ENCODE results near the gene TMEM107. TPM values are rescaled to one million over a fixed set of nuclear protein-coding genes. Genes with fewer than 3 reads are reported as not detected.

TMEM107 gene
- total RNA-seq, 1 donor, result 23.7 TPM

DNA sequence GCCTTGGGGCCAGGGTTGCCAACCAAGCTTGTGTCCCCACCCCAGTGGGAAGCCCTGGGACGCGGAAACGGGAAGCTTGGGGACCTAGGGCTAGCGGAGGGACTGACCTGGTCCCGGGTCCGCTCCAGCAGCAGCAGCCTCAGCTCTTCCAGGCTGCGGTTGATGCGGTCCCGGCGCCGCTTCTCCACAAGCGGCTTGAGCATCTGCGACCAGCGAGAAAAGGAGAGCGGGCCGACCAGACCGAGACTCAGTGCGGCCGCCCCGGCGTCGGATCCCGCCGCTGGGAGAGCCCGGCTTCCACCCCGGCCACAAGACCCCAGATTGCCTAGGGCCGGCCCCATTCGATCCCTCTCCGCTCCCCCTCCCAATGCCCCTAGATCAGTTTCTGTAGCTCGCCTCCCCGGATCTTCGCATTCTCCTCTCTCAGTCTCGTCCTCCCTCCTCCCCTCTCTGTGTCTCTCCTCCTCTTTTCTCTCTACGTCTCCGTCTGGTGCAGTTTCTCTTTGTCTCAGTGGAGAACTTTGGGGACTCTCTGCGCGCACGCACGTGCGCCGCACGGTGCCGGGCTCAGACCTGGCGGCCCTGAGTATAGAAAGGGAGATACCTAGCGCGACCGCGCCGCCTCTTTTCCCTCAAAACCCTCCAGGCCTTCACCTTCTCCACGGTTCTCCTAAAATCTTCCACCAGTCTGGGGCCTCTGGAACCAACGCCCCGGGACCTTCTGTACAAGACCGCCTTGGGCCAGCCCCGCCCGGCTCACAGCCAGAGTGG, 53.1 kb downstream of the TMEM107 start:
- TF ChIP-seq, protein P1, sequence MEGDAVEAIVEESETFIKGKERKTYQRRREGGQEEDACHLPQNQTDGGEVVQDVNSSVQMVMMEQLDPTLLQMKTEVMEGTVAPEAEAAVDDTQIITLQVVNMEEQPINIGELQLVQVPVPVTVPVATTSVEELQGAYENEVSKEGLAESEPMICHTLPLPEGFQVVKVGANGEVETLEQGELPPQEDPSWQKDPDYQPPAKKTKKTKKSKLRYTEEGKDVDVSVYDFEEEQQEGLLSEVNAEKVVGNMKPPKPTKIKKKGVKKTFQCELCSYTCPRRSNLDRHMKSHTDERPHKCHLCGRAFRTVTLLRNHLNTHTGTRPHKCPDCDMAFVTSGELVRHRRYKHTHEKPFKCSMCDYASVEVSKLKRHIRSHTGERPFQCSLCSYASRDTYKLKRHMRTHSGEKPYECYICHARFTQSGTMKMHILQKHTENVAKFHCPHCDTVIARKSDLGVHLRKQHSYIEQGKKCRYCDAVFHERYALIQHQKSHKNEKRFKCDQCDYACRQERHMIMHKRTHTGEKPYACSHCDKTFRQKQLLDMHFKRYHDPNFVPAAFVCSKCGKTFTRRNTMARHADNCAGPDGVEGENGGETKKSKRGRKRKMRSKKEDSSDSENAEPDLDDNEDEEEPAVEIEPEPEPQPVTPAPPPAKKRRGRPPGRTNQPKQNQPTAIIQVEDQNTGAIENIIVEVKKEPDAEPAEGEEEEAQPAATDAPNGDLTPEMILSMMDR (IDR thresholded peaks at IDR 0.05; ENCODE audit: insufficient read depth, low read depth, low read length), result no peak
- H3K4me3 ChIP-seq (ENCODE audit: low read depth, low read length), result peak overlapping the region; percentile 79
- peak; percentile 49 for DNase-seq (ENCODE audit: low read depth)

Other genes with a start within 250 kb of the TMEM107 start
- gene KCNAB3, start 246.5 kb downstream of the TMEM107 start, total RNA-seq, result 1.3 and 1.7 TPM in 2 replicates
- gene TRAPPC1, start 244.4 kb downstream of the TMEM107 start, total RNA-seq, result 42.7 and 47.4 TPM in 2 replicates
- gene CNTROB, start 244.2 kb downstream of the TMEM107 start, total RNA-seq, result 21.3 and 25.5 TPM in 2 replicates
- under 0.01 TPM in 1 of 2 replicates, not detected in the other for gene GUCY2D, start 173.8 kb downstream of the TMEM107 start, total RNA-seq
- not detected in 2 replicates for gene ALOX15B, start 137.3 kb downstream of the TMEM107 start, total RNA-seq
- not detected in 2 replicates for gene ALOX12B, start 88.7 kb downstream of the TMEM107 start, total RNA-seq
- gene ALOXE3, start 57.9 kb downstream of the TMEM107 start, total RNA-seq, result not detected in 2 replicates
- not detected in 2 replicates for gene HES7, start 52.3 kb downstream of the TMEM107 start, total RNA-seq
- gene PER1, start 24.0 kb downstream of the TMEM107 start, total RNA-seq, result 5.5 and 12.5 TPM in 2 replicates
- gene VAMP2, start 13.4 kb downstream of the TMEM107 start, total RNA-seq, result 5.6 and 6.1 TPM in 2 replicates
- 6.0 and 8.4 TPM in 2 replicates for gene BORCS6, start 13.8 kb upstream of the TMEM107 start, total RNA-seq
- 12.9 and 19.0 TPM in 2 replicates for gene AURKB, start 34.2 kb upstream of the TMEM107 start, total RNA-seq
- gene CTC1, start 71.7 kb upstream of the TMEM107 start, total RNA-seq, result 6.0 and 10.3 TPM in 2 replicates
- gene PFAS, start 72.9 kb upstream of the TMEM107 start, total RNA-seq, result 38.0 and 41.9 TPM in 2 replicates
- 8.2 and 13.5 TPM in 2 replicates for gene RANGRF, start 112.3 kb upstream of the TMEM107 start, total RNA-seq
- 0.86 and 0.97 TPM in 2 replicates for gene SLC25A35, start 119.0 kb upstream of the TMEM107 start, total RNA-seq
- gene ARHGEF15, start 133.9 kb upstream of the TMEM107 start, total RNA-seq, result not detected in 2 replicates
- gene ODF4, start 163.5 kb upstream of the TMEM107 start, total RNA-seq, result not detected in 2 replicates
- 2,045 and 2,110 TPM in 2 replicates for gene RPL26, start 206.8 kb upstream of the TMEM107 start, total RNA-seq
- not detected in 2 replicates for gene RNF222, start 221.4 kb upstream of the TMEM107 start, total RNA-seq